HepG2 (cell line): ENCODE data around the gene KHK. TPM values are rescaled to one million over a fixed set of nuclear protein-coding genes. Genes with fewer than 3 reads are reported as not detected.
A peak's percentile ranks its signal among the peaks of the same experiment; 100 is the strongest.

Experiments used
- AGO2 ChIP-seq: fragments of 200-400 bp; formaldehyde crosslinking; optimal IDR thresholded peaks from 2 replicates; pipeline ENCODE3; 2017; ENCODE audit warnings: mild to moderate bottlenecking, low read depth, low read length, moderate library complexity
- BORCS8-MEF2B ChIP-seq: sonication (generic); formaldehyde crosslinking; IDR thresholded peaks from 2 replicates; pipeline ENCODE4 v1.8.0; 2022; ENCODE audit warnings: mild to moderate bottlenecking, missing genetic modification reagents
- CC2D1A ChIP-seq: sonication (generic); formaldehyde crosslinking; IDR thresholded peaks from 2 replicates; pipeline ENCODE4 v1.8.1; 2023; ENCODE audit warnings: mild to moderate bottlenecking, missing genetic modification reagents
- FOXP1 ChIP-seq, 2 experiments: fragments of 450-650 bp in 1 of 2; IDR thresholded peaks; 2 replicates each; pipeline ENCODE4 v1.6.1; 2017 to 2018; ENCODE audit warnings: antibody characterized with exemption in 1 of 2
- HMGA1 ChIP-seq: sonication (generic); formaldehyde crosslinking; conservative IDR thresholded peaks from 2 replicates; pipeline ENCODE4 v1.4.0; 2020; ENCODE audit warnings: missing genetic modification reagents
- KAT7 ChIP-seq: IDR thresholded peaks from 2 replicates; pipeline ENCODE4 v1.6.1; 2018; ENCODE audit warnings: borderline replicate concordance, missing compliant biosample characterization
- PHF5A ChIP-seq: IDR thresholded peaks from one replicate; pipeline ENCODE4 v1.6.1; 2018; ENCODE audit warnings: low read depth, missing genetic modification reagents; ENCODE audit not compliant: unreplicated experiment
- PRDM4 ChIP-seq: sonication (generic); formaldehyde crosslinking; IDR thresholded peaks from 2 replicates; pipeline ENCODE4 v1.9.0; 2021; ENCODE audit warnings: missing genetic modification reagents, borderline replicate concordance
- U2AF1 ChIP-seq: fragments of 200-400 bp; formaldehyde crosslinking; optimal IDR thresholded peaks from 2 replicates; pipeline ENCODE3; 2017; ENCODE audit warnings: mild to moderate bottlenecking, low read depth, low read length
- ZNF362 ChIP-seq: sonication (generic); formaldehyde crosslinking; IDR thresholded peaks from 2 replicates; pipeline ENCODE4 v1.4.0; 2020; ENCODE audit warnings: missing genetic modification reagents, mild to moderate bottlenecking, borderline replicate concordance
- ZNF546 ChIP-seq: sonication (generic); formaldehyde crosslinking; conservative IDR thresholded peaks from 2 replicates; pipeline ENCODE4 v1.8.1; 2023; ENCODE audit warnings: mild to moderate bottlenecking, missing genetic modification reagents
- ZNF598 ChIP-seq: sonication (generic); formaldehyde crosslinking; IDR thresholded peaks from 2 replicates; pipeline ENCODE4 v1.5.1; 2020; ENCODE audit warnings: mild to moderate bottlenecking, missing genetic modification reagents, borderline replicate concordance
- ZNF678 ChIP-seq: sonication (generic); formaldehyde crosslinking; IDR thresholded peaks from 2 replicates; pipeline ENCODE4 v1.4.0; 2020; ENCODE audit warnings: mild to moderate bottlenecking, missing genetic modification reagents
- ZNF724P ChIP-seq: sonication (generic); formaldehyde crosslinking; IDR thresholded peaks from 2 replicates; pipeline ENCODE4 v1.8.0; 2022; ENCODE audit warnings: missing genetic modification reagents, borderline replicate concordance
- polyA plus RNA-seq, 8 experiments: library from polyadenylated mRNA; depleted of rRNA in 3 of 8; stranded (reverse) in 7 of 8; unstranded in 1 of 8; fragments of >200 nt; fragmentation: Illumina TruSeq in 4 of 8; extraction: Trizol in 4 of 8; gene quantifications; 2 replicates each; pipeline versions ENCODE4 v1.2.1 to v1.2.3, GENCODE V29; 2011 to 2016; ENCODE audit warnings: low read depth in 4 of 8, missing spikeins in 1 of 8, mixed read lengths in 1 of 8; ENCODE audit not compliant: insufficient read depth in 1 of 8
- total RNA-seq, 5 experiments: library from RNA; depleted of rRNA; stranded (reverse); fragments of >200 nt; fragmentation: Illumina TruSeq; extraction: Trizol; gene quantifications; 2 replicates each; pipeline ENCODE4 v1.2.3, GENCODE V29; 2016; ENCODE audit warnings: low read depth in 1 of 5
- TF ChIP-seq, protein P1 (sequence below), 2 experiments: sonication (generic) in 1 of 2; formaldehyde crosslinking in 1 of 2; IDR thresholded peaks; 2 replicates each; pipeline versions ENCODE4 v1.6.1 to v1.9.0; 2014 to 2022; ENCODE audit warnings: antibody characterized with exemption in 1 of 2, borderline replicate concordance in 1 of 2, inconsistent platforms in 1 of 2, low read depth in 1 of 2, missing genetic modification reagents in 1 of 2
- TF ChIP-seq, protein P2 (sequence below): sonication (generic); formaldehyde crosslinking; IDR thresholded peaks from 2 replicates; pipeline ENCODE4 v1.4.0; 2020; ENCODE audit warnings: missing genetic modification reagents

The KHK gene
- total and polyA plus RNA-seq, 2 of the 13 experiments (the other 11 are each of a cell fraction or from before 2014, with no cell fraction given) = 40.9 to 99.2 TPM

- TF ChIP-seq PRDM4 = 0 out of 2 replicates have a peak, but pooled peaks have one; percentile 17
- no peak; the same call in 1 of the 2 replicates for TF ChIP-seq BORCS8-MEF2B (CRISPR knock-in tag)
- no peak for TF ChIP-seq ZNF362 (CRISPR knock-in tag)
- no peak for TF ChIP-seq FOXP1 (IDR thresholded peaks at IDR 0.05)
- TF ChIP-seq FOXP1 (CRISPR knock-in tag; IDR thresholded peaks at IDR 0.05) = no peak; the same call in 1 of the 2 replicates
- TF ChIP-seq KAT7 (CRISPR knock-in tag) = peak; percentile 92; the same call in 1 of the 2 replicates
- TF ChIP-seq CC2D1A = no peak
- no peak for TF ChIP-seq PHF5A (CRISPR knock-in tag)
- peak; percentile 29 for TF ChIP-seq U2AF1
- TF ChIP-seq ZNF546 = peak; percentile 64; the same call in 1 of the 2 replicates
- peak; percentile 99 for TF ChIP-seq AGO2
- TF ChIP-seq, protein P1, sequence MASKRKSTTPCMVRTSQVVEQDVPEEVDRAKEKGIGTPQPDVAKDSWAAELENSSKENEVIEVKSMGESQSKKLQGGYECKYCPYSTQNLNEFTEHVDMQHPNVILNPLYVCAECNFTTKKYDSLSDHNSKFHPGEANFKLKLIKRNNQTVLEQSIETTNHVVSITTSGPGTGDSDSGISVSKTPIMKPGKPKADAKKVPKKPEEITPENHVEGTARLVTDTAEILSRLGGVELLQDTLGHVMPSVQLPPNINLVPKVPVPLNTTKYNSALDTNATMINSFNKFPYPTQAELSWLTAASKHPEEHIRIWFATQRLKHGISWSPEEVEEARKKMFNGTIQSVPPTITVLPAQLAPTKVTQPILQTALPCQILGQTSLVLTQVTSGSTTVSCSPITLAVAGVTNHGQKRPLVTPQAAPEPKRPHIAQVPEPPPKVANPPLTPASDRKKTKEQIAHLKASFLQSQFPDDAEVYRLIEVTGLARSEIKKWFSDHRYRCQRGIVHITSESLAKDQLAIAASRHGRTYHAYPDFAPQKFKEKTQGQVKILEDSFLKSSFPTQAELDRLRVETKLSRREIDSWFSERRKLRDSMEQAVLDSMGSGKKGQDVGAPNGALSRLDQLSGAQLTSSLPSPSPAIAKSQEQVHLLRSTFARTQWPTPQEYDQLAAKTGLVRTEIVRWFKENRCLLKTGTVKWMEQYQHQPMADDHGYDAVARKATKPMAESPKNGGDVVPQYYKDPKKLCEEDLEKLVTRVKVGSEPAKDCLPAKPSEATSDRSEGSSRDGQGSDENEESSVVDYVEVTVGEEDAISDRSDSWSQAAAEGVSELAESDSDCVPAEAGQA (IDR thresholded peaks at IDR 0.05; ENCODE audit: low read depth) = no peak
- TF ChIP-seq, protein P1 (CRISPR knock-in tag; IDR thresholded peaks at IDR 0.05; ENCODE audit: borderline replicate concordance) = no peak
- TF ChIP-seq ZNF598 (CRISPR knock-in tag) = no peak
- TF ChIP-seq HMGA1 = no peak
- TF ChIP-seq, protein P2, sequence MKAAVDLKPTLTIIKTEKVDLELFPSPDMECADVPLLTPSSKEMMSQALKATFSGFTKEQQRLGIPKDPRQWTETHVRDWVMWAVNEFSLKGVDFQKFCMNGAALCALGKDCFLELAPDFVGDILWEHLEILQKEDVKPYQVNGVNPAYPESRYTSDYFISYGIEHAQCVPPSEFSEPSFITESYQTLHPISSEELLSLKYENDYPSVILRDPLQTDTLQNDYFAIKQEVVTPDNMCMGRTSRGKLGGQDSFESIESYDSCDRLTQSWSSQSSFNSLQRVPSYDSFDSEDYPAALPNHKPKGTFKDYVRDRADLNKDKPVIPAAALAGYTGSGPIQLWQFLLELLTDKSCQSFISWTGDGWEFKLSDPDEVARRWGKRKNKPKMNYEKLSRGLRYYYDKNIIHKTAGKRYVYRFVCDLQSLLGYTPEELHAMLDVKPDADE = no peak
- peak; percentile 47; the same call in 1 of the 2 replicates for TF ChIP-seq ZNF678 (CRISPR knock-in tag)
- TF ChIP-seq ZNF724P (CRISPR knock-in tag) = peak; percentile 80
Observed at GRCh38 chr2:27049422-27050280, 36.9 kb upstream of the KHK start (continued).
